ENCODE measurements around the gene C17orf107.

DNA sequence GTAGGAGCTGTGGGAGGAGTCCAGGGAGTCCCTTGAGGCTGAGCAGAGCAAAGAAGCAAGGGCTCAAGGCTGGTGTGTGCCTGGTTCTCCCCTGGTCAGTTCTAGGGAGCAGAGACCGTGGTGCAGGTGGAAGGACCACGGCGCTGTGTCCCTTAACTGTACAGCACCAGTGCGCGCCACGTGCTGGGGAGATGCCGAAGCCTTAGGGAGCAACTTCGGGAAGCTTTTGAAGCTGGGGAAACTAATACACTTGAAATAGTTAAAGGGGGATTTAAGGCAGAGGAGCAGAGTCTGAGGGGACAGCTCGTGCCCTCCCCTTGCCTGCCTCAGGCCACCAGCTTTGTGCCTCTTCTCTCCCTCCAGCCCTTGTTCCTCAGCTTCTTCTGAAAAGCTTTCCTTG, 38.7 kb upstream of the C17orf107 start:
- TF ChIP-seq, protein P1, sequence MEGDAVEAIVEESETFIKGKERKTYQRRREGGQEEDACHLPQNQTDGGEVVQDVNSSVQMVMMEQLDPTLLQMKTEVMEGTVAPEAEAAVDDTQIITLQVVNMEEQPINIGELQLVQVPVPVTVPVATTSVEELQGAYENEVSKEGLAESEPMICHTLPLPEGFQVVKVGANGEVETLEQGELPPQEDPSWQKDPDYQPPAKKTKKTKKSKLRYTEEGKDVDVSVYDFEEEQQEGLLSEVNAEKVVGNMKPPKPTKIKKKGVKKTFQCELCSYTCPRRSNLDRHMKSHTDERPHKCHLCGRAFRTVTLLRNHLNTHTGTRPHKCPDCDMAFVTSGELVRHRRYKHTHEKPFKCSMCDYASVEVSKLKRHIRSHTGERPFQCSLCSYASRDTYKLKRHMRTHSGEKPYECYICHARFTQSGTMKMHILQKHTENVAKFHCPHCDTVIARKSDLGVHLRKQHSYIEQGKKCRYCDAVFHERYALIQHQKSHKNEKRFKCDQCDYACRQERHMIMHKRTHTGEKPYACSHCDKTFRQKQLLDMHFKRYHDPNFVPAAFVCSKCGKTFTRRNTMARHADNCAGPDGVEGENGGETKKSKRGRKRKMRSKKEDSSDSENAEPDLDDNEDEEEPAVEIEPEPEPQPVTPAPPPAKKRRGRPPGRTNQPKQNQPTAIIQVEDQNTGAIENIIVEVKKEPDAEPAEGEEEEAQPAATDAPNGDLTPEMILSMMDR (IDR thresholded peaks at IDR 0.05): no peak
- TF ChIP-seq POLR2A (IDR thresholded peaks at IDR 0.05): no peak

Data from body of pancreas (tissue), 4 donors.